DOHH2 (cell line): Measurements from ENCODE around the gene DHRS1.

ENCODE experiments used
- CTCF ChIP-seq: fragments of 200-600 bp; sonication (generic); IDR thresholded peaks from one replicate; pipeline ENCODE4 v1.5.1; 2014; ENCODE audit warnings: antibody characterized with exemption, mild to moderate bottlenecking, low read depth, low read length; ENCODE audit not compliant: poor library complexity, severe bottlenecking
- EZH2phosphoT487 ChIP-seq: fragments of 200-600 bp; sonication (generic); IDR thresholded peaks from 2 replicates; pipeline ENCODE4 v1.6.1; 2017; ENCODE audit warnings: borderline replicate concordance, mild to moderate bottlenecking, antibody characterized with exemption, low read length, moderate library complexity, mixed read lengths

- TF ChIP-seq CTCF (no peak), EZH2phosphoT487 (no peak)
These were observed 12.6 kb downstream of the DHRS1 start for GRCh38 chr14:24286996-24287395.
